ENCODE data around the gene MOB2.

The MOB2 gene

DNA sequence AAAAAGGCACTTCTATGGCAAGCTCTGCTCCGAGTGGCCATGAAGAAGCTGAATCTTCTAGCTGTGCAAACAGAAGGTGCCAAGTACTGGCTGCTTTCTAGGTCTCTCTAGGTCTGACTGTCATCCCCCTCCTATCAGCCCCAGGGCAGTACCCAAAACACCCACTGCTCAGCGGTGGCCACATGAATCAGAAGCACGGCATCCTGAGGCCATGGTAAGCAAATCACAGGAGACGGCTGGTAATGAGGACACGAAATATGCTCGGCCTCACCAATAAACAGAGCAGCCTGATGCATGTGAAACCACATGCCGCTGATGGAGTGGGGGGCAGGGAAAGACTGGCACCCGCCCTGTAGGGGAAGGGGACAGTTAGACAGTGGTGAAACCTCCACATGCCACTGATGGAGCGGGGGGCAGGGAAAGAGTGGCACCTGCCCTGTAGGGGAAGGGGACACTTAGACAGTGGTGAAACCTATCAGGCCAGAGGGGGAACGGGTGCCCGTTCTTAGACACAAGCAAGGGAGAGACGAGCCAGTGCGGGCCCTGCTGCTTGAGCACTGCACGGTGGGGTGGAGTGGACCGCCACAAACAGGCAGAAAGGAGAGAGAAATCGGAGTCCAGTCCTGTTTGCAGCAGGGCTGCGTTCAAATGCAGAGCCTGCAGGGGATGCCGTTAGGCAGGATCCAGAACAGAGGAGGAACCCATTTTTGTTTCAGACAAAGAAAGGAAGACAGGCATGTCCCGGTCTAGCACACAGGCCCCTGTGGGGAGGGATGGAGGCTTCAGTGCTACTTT lies 29.9 kb upstream of the MOB2 start:
- no peak for TF ChIP-seq GLIS3 (CRISPR knock-in tag; IDR thresholded peaks at IDR 0.05)
- no peak for TF ChIP-seq ZNF70 (CRISPR knock-in tag; IDR thresholded peaks at IDR 0.05)
- TF ChIP-seq OSR1 (CRISPR knock-in tag; IDR thresholded peaks at IDR 0.05) = no peak
- no peak for TF ChIP-seq TOX (CRISPR knock-in tag; IDR thresholded peaks at IDR 0.05; ENCODE audit: borderline replicate concordance)
- TF ChIP-seq ARNTL (CRISPR knock-in tag; IDR thresholded peaks at IDR 0.05; ENCODE audit: borderline replicate concordance, low read depth) = no peak
- no peak for TF ChIP-seq SNAI2 (CRISPR knock-in tag; IDR thresholded peaks at IDR 0.05)
- TF ChIP-seq TCF4 (CRISPR knock-in tag; IDR thresholded peaks at IDR 0.05; ENCODE audit: borderline replicate concordance) = no peak
- no peak for TF ChIP-seq ZFP3 (CRISPR knock-in tag; IDR thresholded peaks at IDR 0.05)
- no peak for TF ChIP-seq BACH2 (CRISPR knock-in tag; IDR thresholded peaks at IDR 0.05; ENCODE audit: borderline replicate concordance)
- TF ChIP-seq CSDC2 (CRISPR knock-in tag; IDR thresholded peaks at IDR 0.05) = no peak
- TF ChIP-seq, protein P1, sequence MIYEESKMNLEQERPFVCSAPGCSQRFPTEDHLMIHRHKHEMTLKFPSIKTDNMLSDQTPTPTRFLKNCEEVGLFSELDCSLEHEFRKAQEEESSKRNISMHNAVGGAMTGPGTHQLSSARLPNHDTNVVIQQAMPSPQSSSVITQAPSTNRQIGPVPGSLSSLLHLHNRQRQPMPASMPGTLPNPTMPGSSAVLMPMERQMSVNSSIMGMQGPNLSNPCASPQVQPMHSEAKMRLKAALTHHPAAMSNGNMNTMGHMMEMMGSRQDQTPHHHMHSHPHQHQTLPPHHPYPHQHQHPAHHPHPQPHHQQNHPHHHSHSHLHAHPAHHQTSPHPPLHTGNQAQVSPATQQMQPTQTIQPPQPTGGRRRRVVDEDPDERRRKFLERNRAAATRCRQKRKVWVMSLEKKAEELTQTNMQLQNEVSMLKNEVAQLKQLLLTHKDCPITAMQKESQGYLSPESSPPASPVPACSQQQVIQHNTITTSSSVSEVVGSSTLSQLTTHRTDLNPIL (CRISPR knock-in tag; IDR thresholded peaks at IDR 0.05; ENCODE audit: low read depth) = no peak
- no peak for TF ChIP-seq RARB (CRISPR knock-in tag; IDR thresholded peaks at IDR 0.05)
- TF ChIP-seq, protein P2, sequence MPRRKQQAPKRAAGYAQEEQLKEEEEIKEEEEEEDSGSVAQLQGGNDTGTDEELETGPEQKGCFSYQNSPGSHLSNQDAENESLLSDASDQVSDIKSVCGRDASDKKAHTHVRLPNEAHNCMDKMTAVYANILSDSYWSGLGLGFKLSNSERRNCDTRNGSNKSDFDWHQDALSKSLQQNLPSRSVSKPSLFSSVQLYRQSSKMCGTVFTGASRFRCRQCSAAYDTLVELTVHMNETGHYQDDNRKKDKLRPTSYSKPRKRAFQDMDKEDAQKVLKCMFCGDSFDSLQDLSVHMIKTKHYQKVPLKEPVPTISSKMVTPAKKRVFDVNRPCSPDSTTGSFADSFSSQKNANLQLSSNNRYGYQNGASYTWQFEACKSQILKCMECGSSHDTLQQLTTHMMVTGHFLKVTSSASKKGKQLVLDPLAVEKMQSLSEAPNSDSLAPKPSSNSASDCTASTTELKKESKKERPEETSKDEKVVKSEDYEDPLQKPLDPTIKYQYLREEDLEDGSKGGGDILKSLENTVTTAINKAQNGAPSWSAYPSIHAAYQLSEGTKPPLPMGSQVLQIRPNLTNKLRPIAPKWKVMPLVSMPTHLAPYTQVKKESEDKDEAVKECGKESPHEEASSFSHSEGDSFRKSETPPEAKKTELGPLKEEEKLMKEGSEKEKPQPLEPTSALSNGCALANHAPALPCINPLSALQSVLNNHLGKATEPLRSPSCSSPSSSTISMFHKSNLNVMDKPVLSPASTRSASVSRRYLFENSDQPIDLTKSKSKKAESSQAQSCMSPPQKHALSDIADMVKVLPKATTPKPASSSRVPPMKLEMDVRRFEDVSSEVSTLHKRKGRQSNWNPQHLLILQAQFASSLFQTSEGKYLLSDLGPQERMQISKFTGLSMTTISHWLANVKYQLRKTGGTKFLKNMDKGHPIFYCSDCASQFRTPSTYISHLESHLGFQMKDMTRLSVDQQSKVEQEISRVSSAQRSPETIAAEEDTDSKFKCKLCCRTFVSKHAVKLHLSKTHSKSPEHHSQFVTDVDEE (CRISPR knock-in tag; IDR thresholded peaks at IDR 0.05) = no peak
- no peak for TF ChIP-seq ZFP30 (CRISPR knock-in tag; IDR thresholded peaks at IDR 0.05)
- no peak for TF ChIP-seq ZC3H10 (CRISPR knock-in tag; IDR thresholded peaks at IDR 0.05)
- TF ChIP-seq ISL1 (CRISPR knock-in tag; IDR thresholded peaks at IDR 0.05) = no peak
- TF ChIP-seq ZNF8 (CRISPR knock-in tag; IDR thresholded peaks at IDR 0.05) = no peak
- no peak for TF ChIP-seq ESRRG (CRISPR knock-in tag; IDR thresholded peaks at IDR 0.05)
- TF ChIP-seq, protein P3, sequence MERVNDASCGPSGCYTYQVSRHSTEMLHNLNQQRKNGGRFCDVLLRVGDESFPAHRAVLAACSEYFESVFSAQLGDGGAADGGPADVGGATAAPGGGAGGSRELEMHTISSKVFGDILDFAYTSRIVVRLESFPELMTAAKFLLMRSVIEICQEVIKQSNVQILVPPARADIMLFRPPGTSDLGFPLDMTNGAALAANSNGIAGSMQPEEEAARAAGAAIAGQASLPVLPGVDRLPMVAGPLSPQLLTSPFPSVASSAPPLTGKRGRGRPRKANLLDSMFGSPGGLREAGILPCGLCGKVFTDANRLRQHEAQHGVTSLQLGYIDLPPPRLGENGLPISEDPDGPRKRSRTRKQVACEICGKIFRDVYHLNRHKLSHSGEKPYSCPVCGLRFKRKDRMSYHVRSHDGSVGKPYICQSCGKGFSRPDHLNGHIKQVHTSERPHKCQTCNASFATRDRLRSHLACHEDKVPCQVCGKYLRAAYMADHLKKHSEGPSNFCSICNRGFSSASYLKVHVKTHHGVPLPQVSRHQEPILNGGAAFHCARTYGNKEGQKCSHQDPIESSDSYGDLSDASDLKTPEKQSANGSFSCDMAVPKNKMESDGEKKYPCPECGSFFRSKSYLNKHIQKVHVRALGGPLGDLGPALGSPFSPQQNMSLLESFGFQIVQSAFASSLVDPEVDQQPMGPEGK (CRISPR knock-in tag; IDR thresholded peaks at IDR 0.05; ENCODE audit: borderline replicate concordance) = no peak
- ATAC-seq = peak; percentile 17; the same call in 2 of the 3 replicates

DNA sequence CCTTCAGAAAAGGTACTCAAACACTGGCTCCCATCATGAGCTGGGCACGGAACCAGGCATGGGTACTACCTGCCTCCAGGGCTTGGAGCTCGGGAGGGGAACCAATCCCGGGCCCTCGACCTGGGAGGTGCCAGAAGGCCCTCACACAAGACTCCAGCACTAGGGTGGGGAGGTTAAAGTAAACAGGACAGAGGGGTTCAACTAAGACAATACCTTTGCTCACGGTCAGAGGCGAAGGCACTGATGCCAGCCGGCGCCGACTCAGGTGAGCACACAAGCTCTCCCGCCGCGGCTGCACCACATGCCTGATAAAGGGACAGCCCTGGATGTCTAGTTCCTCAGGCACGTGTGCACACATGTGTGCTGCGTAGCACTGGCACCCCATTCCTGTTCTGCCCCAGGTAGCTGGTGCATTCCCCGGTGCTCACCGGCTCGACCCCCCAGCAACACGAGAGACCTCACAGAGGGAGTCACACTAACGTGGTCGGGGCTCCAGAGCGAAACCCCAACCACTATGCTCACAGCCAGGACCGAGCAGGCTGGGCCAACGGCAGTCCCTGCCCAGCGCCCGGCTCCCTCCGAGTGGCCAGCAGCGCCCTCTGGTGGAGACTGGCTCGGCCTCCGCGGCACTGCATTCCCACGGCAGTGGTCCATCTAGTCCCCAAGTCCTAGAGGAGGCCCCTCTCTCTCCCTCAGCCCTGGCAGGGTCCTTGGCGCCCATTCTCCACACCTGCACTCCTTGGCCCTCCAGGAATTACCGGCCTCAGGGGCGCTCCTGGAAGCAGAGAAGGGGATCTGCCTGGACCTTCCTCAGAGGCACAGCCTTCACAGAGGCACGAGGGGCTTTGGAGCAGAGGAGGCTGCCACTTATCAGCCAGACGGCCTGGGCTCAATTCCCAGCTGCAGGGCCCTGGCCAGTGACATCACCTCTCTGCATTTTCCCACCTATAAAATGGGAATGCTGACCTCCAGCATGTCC lies 28.8 kb upstream of the MOB2 start:
- TF ChIP-seq ZC3H10 (CRISPR knock-in tag; IDR thresholded peaks at IDR 0.05) (no peak), TCF4 (CRISPR knock-in tag; IDR thresholded peaks at IDR 0.05; ENCODE audit: borderline replicate concordance) (no peak), SNAI2 (CRISPR knock-in tag; IDR thresholded peaks at IDR 0.05) (no peak), GLIS3 (CRISPR knock-in tag; IDR thresholded peaks at IDR 0.05) (no peak), ESRRG (CRISPR knock-in tag; IDR thresholded peaks at IDR 0.05) (no peak), RARB (CRISPR knock-in tag; IDR thresholded peaks at IDR 0.05) (no peak), CSDC2 (CRISPR knock-in tag; IDR thresholded peaks at IDR 0.05) (no peak), OSR1 (CRISPR knock-in tag; IDR thresholded peaks at IDR 0.05) (no peak), ARNTL (CRISPR knock-in tag; IDR thresholded peaks at IDR 0.05; ENCODE audit: borderline replicate concordance, low read depth) (no peak), BACH2 (CRISPR knock-in tag; IDR thresholded peaks at IDR 0.05; ENCODE audit: borderline replicate concordance) (no peak), ZNF70 (CRISPR knock-in tag; IDR thresholded peaks at IDR 0.05) (no peak), ISL1 (CRISPR knock-in tag; IDR thresholded peaks at IDR 0.05) (no peak), TOX (CRISPR knock-in tag; IDR thresholded peaks at IDR 0.05; ENCODE audit: borderline replicate concordance) (no peak), ZFP3 (CRISPR knock-in tag; IDR thresholded peaks at IDR 0.05) (no peak)
- TF ChIP-seq, protein P4, sequence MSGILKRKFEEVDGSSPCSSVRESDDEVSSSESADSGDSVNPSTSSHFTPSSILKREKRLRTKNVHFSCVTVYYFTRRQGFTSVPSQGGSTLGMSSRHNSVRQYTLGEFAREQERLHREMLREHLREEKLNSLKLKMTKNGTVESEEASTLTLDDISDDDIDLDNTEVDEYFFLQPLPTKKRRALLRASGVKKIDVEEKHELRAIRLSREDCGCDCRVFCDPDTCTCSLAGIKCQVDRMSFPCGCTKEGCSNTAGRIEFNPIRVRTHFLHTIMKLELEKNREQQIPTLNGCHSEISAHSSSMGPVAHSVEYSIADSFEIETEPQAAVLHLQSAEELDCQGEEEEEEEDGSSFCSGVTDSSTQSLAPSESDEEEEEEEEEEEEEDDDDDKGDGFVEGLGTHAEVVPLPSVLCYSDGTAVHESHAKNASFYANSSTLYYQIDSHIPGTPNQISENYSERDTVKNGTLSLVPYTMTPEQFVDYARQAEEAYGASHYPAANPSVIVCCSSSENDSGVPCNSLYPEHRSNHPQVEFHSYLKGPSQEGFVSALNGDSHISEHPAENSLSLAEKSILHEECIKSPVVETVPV (CRISPR knock-in tag; IDR thresholded peaks at IDR 0.05) = no peak
- TF ChIP-seq, protein P2 (CRISPR knock-in tag; IDR thresholded peaks at IDR 0.05) = no peak
- TF ChIP-seq, protein P5, sequence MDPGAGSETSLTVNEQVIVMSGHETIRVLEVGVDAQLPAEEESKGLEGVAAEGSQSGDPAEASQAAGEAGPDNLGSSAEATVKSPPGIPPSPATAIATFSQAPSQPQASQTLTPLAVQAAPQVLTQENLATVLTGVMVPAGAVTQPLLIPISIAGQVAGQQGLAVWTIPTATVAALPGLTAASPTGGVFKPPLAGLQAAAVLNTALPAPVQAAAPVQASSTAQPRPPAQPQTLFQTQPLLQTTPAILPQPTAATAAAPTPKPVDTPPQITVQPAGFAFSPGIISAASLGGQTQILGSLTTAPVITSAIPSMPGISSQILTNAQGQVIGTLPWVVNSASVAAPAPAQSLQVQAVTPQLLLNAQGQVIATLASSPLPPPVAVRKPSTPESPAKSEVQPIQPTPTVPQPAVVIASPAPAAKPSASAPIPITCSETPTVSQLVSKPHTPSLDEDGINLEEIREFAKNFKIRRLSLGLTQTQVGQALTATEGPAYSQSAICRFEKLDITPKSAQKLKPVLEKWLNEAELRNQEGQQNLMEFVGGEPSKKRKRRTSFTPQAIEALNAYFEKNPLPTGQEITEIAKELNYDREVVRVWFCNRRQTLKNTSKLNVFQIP (CRISPR knock-in tag; IDR thresholded peaks at IDR 0.05; ENCODE audit: borderline replicate concordance, low read depth) = no peak
- TF ChIP-seq, protein P3 (CRISPR knock-in tag; IDR thresholded peaks at IDR 0.05; ENCODE audit: borderline replicate concordance) = no peak
- peak; percentile 97 for ATAC-seq
